ENCODE data around the gene CDKAL1.

DNA sequence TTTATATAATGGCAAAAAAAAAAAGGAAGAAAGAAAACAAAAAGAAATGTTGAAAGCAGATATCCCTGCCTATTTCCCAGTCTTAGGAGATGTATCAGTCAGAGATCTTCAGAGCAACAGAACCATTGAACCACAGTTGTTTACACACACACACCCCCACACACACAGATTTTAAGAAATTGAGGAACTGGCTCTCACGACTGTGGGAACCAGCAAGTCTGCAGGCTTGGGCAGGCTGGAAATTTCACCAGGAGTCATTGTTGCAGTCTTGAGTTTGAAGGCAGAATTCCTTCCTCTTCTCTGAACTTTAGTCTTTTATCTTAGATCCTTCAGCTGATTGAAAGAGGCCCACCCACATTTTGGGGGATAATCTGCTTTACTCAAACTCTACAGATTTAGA, 380.9 kb downstream of the CDKAL1 start:
- TF ChIP-seq GATA3 (IDR thresholded peaks at IDR 0.05; ENCODE audit: low read depth, low read length) = no peak
- no peak for TF ChIP-seq GATA2 (IDR thresholded peaks at IDR 0.05; ENCODE audit: low read depth, low read length)

Data from SH-SY5Y (cell line).